Loucy (cell line): Measurements from ENCODE around the gene STRAP.

ENCODE experiments used
- H2AFZ ChIP-seq: fragments of 200-600 bp; sonication (generic); 2 replicates; pipeline ENCODE4 v1.6.0; 2016; ENCODE audit warnings: antibody characterized with exemption, mild to moderate bottlenecking, low read length, moderate library complexity
- H3F3A ChIP-seq: fragments of 200-600 bp; 2 replicates; pipeline ENCODE4 v1.6.0; 2016; ENCODE audit warnings: antibody characterized with exemption, low read depth, mild to moderate bottlenecking
- H3K27me3 ChIP-seq: fragments of 200-600 bp; sonication (generic); 2 replicates; pipeline ENCODE4 v1.6.1; 2014; ENCODE audit warnings: low read length, mild to moderate bottlenecking; ENCODE audit not compliant: insufficient read depth, poor library complexity, severe bottlenecking
- H3K36me3 ChIP-seq: fragments of 200-600 bp; sonication (generic); 2 replicates; pipeline ENCODE4 v1.6.1; 2016; ENCODE audit warnings: low read length; ENCODE audit not compliant: insufficient read depth
- H3K4me1 ChIP-seq: fragments of 200-600 bp; sonication (generic); 2 replicates; pipeline ENCODE4 v1.5.1; 2014; ENCODE audit warnings: low read length, mild to moderate bottlenecking; ENCODE audit not compliant: insufficient read depth, poor library complexity, severe bottlenecking
- H3K4me2 ChIP-seq: fragments of 200-600 bp; sonication (generic); 2 replicates; pipeline ENCODE4 v1.6.0; 2014; ENCODE audit warnings: antibody characterized with exemption, low read length, low read depth, mild to moderate bottlenecking; ENCODE audit not compliant: poor library complexity, severe bottlenecking
- H3K4me3 ChIP-seq: fragments of 200-600 bp; sonication (generic); 2 replicates; pipeline ENCODE4 v1.5.1; 2014; ENCODE audit warnings: low read length, mild to moderate bottlenecking, mixed read lengths; ENCODE audit not compliant: poor library complexity, severe bottlenecking
- H3K79me2 ChIP-seq: fragments of 200-600 bp; sonication (generic); 2 replicates; pipeline ENCODE4 v1.6.1; 2014; ENCODE audit warnings: low read length; ENCODE audit not compliant: insufficient read depth
- H3K9ac ChIP-seq: fragments of 200-600 bp; sonication (generic); 2 replicates; pipeline ENCODE4 v1.6.0; 2014; ENCODE audit warnings: mild to moderate bottlenecking, low read depth, low read length, moderate library complexity; ENCODE audit not compliant: poor library complexity, severe bottlenecking
- H3K9me2 ChIP-seq: fragments of 200-600 bp; sonication (generic); replicated peaks from 2 replicates; pipeline ENCODE4 v1.6.1; 2016; ENCODE audit warnings: low read depth, low read length, mixed read lengths
- H3K9me3 ChIP-seq: fragments of 200-600 bp; sonication (generic); 2 replicates; pipeline ENCODE4 v1.6.1; 2014; ENCODE audit warnings: mild to moderate bottlenecking, antibody characterized with exemption, low read length, low read depth; ENCODE audit not compliant: insufficient read depth
- H4K20me1 ChIP-seq: fragments of 200-600 bp; sonication (generic); 2 replicates; pipeline ENCODE4 v1.6.0; 2014; ENCODE audit warnings: antibody characterized with exemption, low read length, mild to moderate bottlenecking; ENCODE audit not compliant: insufficient read depth, poor library complexity, severe bottlenecking
- EZH2phosphoT487 ChIP-seq: fragments of 200-600 bp; IDR thresholded peaks from 2 replicates; pipeline ENCODE4 v1.6.1; 2018; ENCODE audit warnings: antibody characterized with exemption, mild to moderate bottlenecking, moderate library complexity, borderline replicate concordance
- TF ChIP-seq, protein P1 (sequence below): fragments of 200-600 bp; sonication (generic); conservative IDR thresholded peaks from 2 replicates; pipeline ENCODE4 v1.5.1; 2014; ENCODE audit warnings: mild to moderate bottlenecking, antibody characterized with exemption, low read length

STRAP gene

GRCh38 chr12:15862840-15863239 lies 19.3 kb upstream of the STRAP start:
- Histone ChIP-seq H3K4me2 (no peak overlapping the region), H3K4me1 (peaks cover 6% of the 10 kb centered on the region), H3K79me2 (no peaks in the 10 kb centered on the region), H3K27me3 (peaks cover 6% of the 10 kb centered on the region), H3F3A (no peaks in the 10 kb centered on the region), H3K36me3 (no peaks in the 10 kb centered on the region), H3K9me3 (no peaks in the 10 kb centered on the region), H3K9ac (no peak overlapping the region), H4K20me1 (no peaks in the 10 kb centered on the region), H3K9me2 (no peaks in the 10 kb centered on the region), H2AFZ (no peak overlapping the region), H3K4me3 (no peak overlapping the region)
- no peak for TF ChIP-seq EZH2phosphoT487
- TF ChIP-seq, protein P1, sequence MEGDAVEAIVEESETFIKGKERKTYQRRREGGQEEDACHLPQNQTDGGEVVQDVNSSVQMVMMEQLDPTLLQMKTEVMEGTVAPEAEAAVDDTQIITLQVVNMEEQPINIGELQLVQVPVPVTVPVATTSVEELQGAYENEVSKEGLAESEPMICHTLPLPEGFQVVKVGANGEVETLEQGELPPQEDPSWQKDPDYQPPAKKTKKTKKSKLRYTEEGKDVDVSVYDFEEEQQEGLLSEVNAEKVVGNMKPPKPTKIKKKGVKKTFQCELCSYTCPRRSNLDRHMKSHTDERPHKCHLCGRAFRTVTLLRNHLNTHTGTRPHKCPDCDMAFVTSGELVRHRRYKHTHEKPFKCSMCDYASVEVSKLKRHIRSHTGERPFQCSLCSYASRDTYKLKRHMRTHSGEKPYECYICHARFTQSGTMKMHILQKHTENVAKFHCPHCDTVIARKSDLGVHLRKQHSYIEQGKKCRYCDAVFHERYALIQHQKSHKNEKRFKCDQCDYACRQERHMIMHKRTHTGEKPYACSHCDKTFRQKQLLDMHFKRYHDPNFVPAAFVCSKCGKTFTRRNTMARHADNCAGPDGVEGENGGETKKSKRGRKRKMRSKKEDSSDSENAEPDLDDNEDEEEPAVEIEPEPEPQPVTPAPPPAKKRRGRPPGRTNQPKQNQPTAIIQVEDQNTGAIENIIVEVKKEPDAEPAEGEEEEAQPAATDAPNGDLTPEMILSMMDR: no peak

GRCh38 chr12:15863372-15863771 lies 18.8 kb upstream of the STRAP start:
- TF ChIP-seq, protein P1: no peak
- TF ChIP-seq EZH2phosphoT487: no peak
- no peaks in the 10 kb centered on the region for H4K20me1 ChIP-seq
- peaks cover 6% of the 10 kb centered on the region for H3K27me3 ChIP-seq
- H3K9me3 ChIP-seq: no peaks in the 10 kb centered on the region
- H2AFZ ChIP-seq: no peak overlapping the region
- H3K79me2 ChIP-seq: no peaks in the 10 kb centered on the region
- H3F3A ChIP-seq: no peaks in the 10 kb centered on the region
- no peaks in the 10 kb centered on the region for H3K9me2 ChIP-seq
- peaks cover 4% of the 10 kb centered on the region for H3K4me1 ChIP-seq
- H3K36me3 ChIP-seq: no peaks in the 10 kb centered on the region
- no peak overlapping the region for H3K4me3 ChIP-seq
- H3K9ac ChIP-seq: no peak overlapping the region
- H3K4me2 ChIP-seq: no peak overlapping the region

- H3K4me2 ChIP-seq: no peak overlapping the region
- TF ChIP-seq, protein P1: no peak
- TF ChIP-seq EZH2phosphoT487: no peak
- H4K20me1 ChIP-seq: no peaks in the 10 kb centered on the region
- no peaks in the 10 kb centered on the region for H3K36me3 ChIP-seq
- no peak overlapping the region for H2AFZ ChIP-seq
- H3K27me3 ChIP-seq: peaks cover 6% of the 10 kb centered on the region
- H3K9ac ChIP-seq: no peak overlapping the region
- no peaks in the 10 kb centered on the region for H3F3A ChIP-seq
- H3K4me1 ChIP-seq: no peaks in the 10 kb centered on the region
- no peaks in the 10 kb centered on the region for H3K79me2 ChIP-seq
- H3K4me3 ChIP-seq: no peak overlapping the region
- H3K9me2 ChIP-seq: no peaks in the 10 kb centered on the region
- no peaks in the 10 kb centered on the region for H3K9me3 ChIP-seq
Measured at GRCh38 chr12:15863984-15864383, 18.2 kb upstream of the STRAP start.
